Muscle of leg (tissue), 11 donors: ENCODE data around the gene NKTR. TPM values are rescaled to one million over a fixed set of nuclear protein-coding genes. Genes with fewer than 3 reads are reported as not detected.

ENCODE experiments used
- DNase-seq: peaks from one replicate; pipeline ENCODE4 v3.0.0; 2013
- H3K27ac ChIP-seq: one replicate; pipeline ENCODE4 v1.5.1; 2013; ENCODE audit warnings: mild to moderate bottlenecking, low read length, control low read depth
- H3K27me3 ChIP-seq: one replicate; pipeline ENCODE4 v1.6.1; 2013; ENCODE audit warnings: low read length; ENCODE audit not compliant: control insufficient read depth, insufficient read depth
- H3K36me3 ChIP-seq: one replicate; pipeline ENCODE4 v1.6.1; 2013; ENCODE audit warnings: low read length; ENCODE audit not compliant: control insufficient read depth, insufficient read depth
- H3K4me1 ChIP-seq: one replicate; pipeline ENCODE4 v1.6.1; 2013; ENCODE audit warnings: low read length; ENCODE audit not compliant: control insufficient read depth, insufficient read depth
- H3K4me3 ChIP-seq: one replicate; pipeline ENCODE4 v1.5.1; 2013; ENCODE audit warnings: low read length, control low read depth
- H3K9me3 ChIP-seq: replicated peaks from 2 replicates; pipeline ENCODE4 v1.6.1; 2013; ENCODE audit warnings: low read depth, low read length; ENCODE audit not compliant: control insufficient read depth
- WGBS: methylation state at CpG from one replicate; pipeline ENCODE4 v1.1.5; 2013; ENCODE audit warnings: missing lambda C conversion rate; ENCODE audit not compliant: insufficient coverage; 5-methylcytosine and 5-hydroxymethylcytosine counted together
- polyA plus RNA-seq, 8 donors: library from polyadenylated mRNA; unstranded; fragments of 120-200 nt; gene quantifications; one replicate each; pipeline versions ENCODE4 v1.2.1 to v1.2.3, GENCODE V29; 2013; ENCODE audit warnings: inconsistent platforms in 1 of 8, low replicate concordance in 1 of 8; ENCODE audit not compliant: insufficient read length in 8 of 8, insufficient read depth in 1 of 8
- total RNA-seq: library from RNA; stranded (reverse); fragments of 120-200 nt; gene quantifications from one replicate; pipeline ENCODE4 v1.2.4, GENCODE V29; 2013

The NKTR gene
- total and polyA plus RNA-seq, 9 donors: 37.1 to 121 (median 68.7) TPM

GRCh38 chr3:42654331-42655201, 54.1 kb downstream of the NKTR start:
- Histone ChIP-seq H3K4me3 (peak overlapping the region; percentile 84), H3K4me1 (peaks cover 71% of the 10 kb centered on the region), H3K9me3 (no peaks in the 10 kb centered on the region), H3K27ac (peak overlapping the region; percentile 89), H3K27me3 (no peaks in the 10 kb centered on the region), H3K36me3 (peaks cover 26% of the 10 kb centered on the region)
- DNase-seq: peak; percentile 91
- 0% methylated on average over 60 of the region's 94 CpGs for WGBS

GRCh38 chr3:42655331-42655888, 54.9 kb downstream of the NKTR start:
- peak; percentile 53 for DNase-seq
- Histone ChIP-seq H3K27ac (peak overlapping the region; percentile 89), H3K9me3 (no peaks in the 10 kb centered on the region), H3K4me1 (peaks cover 71% of the 10 kb centered on the region), H3K36me3 (peaks cover 25% of the 10 kb centered on the region), H3K4me3 (peak overlapping the region; percentile 82), H3K27me3 (no peaks in the 10 kb centered on the region)
- WGBS: 26% methylated on average over 4 of the region's 4 CpGs

DNA sequence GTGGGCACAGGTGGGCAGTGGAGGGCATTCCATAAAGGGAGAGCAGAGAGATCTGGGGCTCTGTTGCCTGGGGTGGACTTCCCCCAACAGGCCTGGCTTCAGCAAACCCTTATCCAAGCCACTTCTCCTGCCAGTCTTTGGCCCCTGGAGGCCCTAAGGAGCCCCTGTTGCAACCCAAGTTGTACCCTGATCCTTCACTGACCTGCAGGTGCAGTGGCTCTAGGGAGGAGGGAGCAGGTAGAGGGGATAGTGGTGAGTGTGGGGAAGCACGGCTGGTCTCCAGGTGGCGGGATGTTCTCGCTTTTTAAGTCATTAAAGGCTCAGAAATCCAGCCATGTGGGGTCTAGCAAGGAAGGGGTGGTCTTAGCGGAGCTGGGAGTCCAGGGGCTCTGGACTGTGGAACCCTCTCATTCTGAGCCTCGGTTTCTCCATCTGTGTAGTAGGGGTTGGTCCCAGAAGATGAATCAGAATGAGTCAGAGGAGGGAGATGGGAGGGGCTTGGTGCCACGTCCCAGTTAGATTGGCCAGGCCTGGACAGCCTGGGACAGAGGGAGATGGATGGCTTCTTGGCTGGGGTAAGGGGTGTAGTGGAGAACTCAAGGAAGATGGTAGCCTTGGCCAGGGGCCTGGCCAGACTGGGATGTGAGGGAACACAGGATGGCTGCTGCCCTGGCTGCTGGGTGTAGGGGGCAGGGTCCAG, 55.6 kb downstream of the NKTR start:
- peaks cover 25% of the 10 kb centered on the region for H3K36me3 ChIP-seq
- WGBS: 66% methylated on average over 3 of the region's 6 CpGs
- peak overlapping the region; percentile 89 for H3K27ac ChIP-seq
- H3K4me3 ChIP-seq: no peak overlapping the region
- peaks cover 70% of the 10 kb centered on the region for H3K4me1 ChIP-seq
- no peaks in the 10 kb centered on the region for H3K9me3 ChIP-seq
- no peaks in the 10 kb centered on the region for H3K27me3 ChIP-seq
- peak; percentile 14 for DNase-seq

DNA sequence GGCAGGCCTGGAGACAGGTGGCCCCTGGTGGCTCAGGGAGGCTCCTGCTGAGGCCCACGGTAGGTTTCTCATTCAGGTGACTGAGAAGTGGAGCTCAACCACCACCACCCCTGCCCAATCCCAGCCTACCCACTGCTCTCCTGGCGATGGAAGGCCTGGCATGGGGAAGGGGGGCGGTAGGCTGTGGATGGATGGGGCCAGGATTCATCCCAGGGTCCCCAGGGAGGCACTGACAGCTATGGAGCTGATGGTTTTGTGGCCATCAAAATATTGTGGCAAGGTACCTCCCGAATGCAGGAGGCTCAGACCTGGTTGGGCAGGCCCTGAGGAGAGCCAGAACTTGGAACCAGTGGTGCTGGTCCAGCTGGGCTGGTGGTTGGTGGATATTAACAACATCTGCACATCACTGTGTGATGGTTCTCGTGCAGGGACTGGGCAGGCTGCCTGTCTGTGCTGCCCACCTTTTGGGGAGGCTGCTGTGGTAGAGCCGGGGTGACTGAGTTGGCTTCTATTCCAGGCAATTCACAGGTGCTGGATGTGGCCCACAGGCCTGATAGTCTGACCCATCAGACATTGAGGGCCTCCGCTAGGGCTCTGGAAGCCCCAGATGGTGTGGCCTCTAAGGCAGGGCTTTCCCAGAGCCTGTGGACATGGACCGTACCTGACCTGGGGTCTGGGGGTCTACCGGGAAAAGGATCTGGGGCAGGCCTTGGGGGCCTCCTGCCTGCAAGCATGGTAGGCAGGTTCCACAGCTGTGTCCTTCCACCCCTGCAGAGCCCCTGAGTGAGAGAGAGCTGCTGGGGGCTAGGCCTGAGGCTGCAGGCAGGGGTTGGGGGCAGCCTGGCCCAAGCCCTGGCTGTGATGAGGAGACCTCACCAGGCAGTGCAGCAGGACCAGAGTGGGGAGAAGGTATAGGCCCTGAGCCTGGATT, 56.5 kb downstream of the NKTR start:
- WGBS: 74% methylated on average over 8 of the region's 9 CpGs
- peak overlapping the region; percentile 7 for H3K27ac ChIP-seq
- no peaks in the 10 kb centered on the region for H3K27me3 ChIP-seq
- H3K4me1 ChIP-seq: peaks cover 65% of the 10 kb centered on the region
- no peaks in the 10 kb centered on the region for H3K9me3 ChIP-seq
- H3K36me3 ChIP-seq: peaks cover 34% of the 10 kb centered on the region
- no peak overlapping the region for H3K4me3 ChIP-seq
- DNase-seq: peak; percentile 3

GRCh38 chr3:42657675-42658074, 57.2 kb downstream of the NKTR start:
- peaks cover 36% of the 10 kb centered on the region for H3K36me3 ChIP-seq
- H3K27me3 ChIP-seq: no peaks in the 10 kb centered on the region
- H3K27ac ChIP-seq: peak overlapping the region; percentile 62
- no peak for DNase-seq
- peaks cover 58% of the 10 kb centered on the region for H3K4me1 ChIP-seq
- H3K9me3 ChIP-seq: no peaks in the 10 kb centered on the region
- WGBS: 80% methylated on average over 4 of the region's 4 CpGs
- no peak overlapping the region for H3K4me3 ChIP-seq

DNA sequence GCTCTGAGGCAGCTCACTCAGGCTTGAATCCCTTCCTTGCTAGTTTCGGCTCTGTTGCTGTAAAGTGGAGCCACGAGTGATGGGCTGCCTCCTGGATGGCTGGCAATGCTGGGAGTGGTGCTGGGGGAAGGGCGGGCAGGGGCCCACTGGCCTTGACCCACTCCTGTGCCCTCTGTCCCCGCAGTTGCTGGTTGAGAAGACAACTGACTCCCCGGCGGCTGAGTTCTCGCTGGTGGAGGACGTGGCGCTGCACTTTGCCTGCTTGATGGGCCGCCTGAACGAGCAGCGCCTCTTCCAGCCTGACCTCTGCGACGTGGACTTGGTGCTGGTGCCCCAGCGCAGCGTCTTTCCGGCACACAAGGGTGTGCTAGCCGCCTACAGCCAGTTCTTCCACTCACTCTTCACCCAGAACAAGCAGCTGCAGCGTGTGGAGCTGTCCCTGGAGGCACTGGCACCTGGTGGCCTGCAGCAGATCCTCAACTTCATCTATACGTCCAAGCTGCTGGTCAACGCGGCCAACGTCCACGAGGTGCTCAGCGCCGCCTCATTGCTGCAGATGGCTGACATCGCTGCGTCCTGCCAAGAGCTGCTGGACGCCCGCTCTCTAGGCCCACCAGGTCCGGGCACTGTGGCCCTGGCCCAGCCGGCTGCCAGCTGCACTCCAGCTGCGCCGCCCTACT, 57.7 kb downstream of the NKTR start:
- Histone ChIP-seq H3K36me3 (peaks cover 36% of the 10 kb centered on the region), H3K27ac (peak overlapping the region; percentile 62), H3K9me3 (no peaks in the 10 kb centered on the region), H3K27me3 (no peaks in the 10 kb centered on the region), H3K4me3 (no peak overlapping the region), H3K4me1 (peaks cover 52% of the 10 kb centered on the region)
- 82% methylated on average over 34 of the region's 34 CpGs for WGBS
- peak; percentile 41 for DNase-seq

DNA sequence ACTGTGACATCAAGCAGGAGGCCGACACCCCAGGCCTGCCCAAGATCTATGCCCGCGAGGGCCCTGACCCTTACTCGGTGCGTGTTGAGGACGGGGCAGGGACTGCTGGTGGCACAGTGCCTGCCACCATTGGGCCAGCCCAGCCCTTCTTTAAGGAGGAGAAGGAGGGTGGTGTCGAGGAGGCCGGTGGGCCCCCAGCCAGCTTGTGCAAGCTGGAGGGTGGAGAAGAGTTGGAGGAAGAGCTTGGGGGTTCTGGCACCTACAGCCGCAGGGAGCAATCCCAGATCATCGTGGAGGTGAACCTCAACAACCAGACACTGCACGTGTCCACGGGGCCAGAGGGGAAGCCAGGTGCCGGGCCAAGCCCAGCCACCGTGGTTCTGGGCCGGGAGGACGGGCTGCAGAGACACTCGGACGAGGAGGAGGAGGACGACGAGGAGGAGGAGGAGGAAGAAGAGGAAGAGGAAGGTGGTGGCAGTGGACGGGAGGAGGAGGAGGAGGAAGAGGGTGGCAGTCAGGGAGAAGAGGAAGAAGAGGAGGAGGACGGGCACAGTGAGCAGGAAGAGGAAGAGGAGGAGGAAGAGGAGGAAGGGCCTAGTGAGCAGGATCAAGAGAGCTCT, 58.4 kb downstream of the NKTR start:
- H3K27me3 ChIP-seq: no peaks in the 10 kb centered on the region
- peaks cover 36% of the 10 kb centered on the region for H3K36me3 ChIP-seq
- H3K4me1 ChIP-seq: peaks cover 46% of the 10 kb centered on the region
- no peak overlapping the region for H3K4me3 ChIP-seq
- WGBS: 67% methylated on average over 22 of the region's 22 CpGs
- no peak overlapping the region for H3K27ac ChIP-seq
- no peak for DNase-seq
- no peaks in the 10 kb centered on the region for H3K9me3 ChIP-seq

DNA sequence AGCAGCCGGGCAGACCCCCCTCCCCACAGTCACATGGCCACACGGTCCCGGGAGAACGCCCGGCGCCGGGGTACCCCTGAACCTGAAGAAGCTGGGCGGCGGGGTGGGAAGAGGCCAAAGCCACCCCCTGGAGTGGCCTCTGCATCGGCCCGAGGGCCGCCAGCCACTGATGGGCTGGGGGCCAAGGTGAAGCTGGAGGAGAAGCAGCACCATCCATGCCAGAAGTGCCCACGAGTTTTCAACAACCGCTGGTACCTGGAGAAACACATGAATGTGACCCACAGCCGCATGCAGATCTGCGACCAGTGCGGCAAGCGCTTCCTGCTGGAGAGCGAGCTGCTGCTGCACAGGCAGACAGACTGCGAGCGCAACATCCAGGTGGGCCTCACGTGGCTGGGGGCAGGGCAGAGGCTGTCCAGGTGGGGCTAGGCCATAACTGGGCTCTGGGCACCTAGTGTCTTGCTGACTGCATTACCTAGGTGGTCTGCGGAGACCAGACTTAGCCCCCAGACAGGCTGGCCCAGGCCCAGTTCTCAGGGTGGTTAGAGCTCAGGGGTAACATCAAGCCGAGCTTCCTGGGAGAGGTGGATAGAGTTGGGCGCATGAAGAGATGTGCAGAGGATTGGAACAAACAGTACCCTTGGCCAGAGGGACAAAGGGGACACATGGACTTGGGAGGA, 59.1 kb downstream of the NKTR start:
- Histone ChIP-seq H3K27me3 (no peaks in the 10 kb centered on the region), H3K4me1 (peaks cover 45% of the 10 kb centered on the region), H3K27ac (no peak overlapping the region), H3K36me3 (peaks cover 36% of the 10 kb centered on the region), H3K4me3 (no peak overlapping the region), H3K9me3 (no peaks in the 10 kb centered on the region)
- DNase-seq: peak; percentile 4
- 66% methylated on average over 18 of the region's 25 CpGs for WGBS
